ENCODE measurements around the gene ASIC4. TPM values are rescaled to one million over a fixed set of nuclear protein-coding genes. Genes with fewer than 3 reads are reported as not detected.

ASIC4 gene
- polyA plus RNA-seq, 2 of the 4 experiments (the other 2 are of a cell fraction), result 0.04 TPM; not detected in 1

- no peak for TF ChIP-seq PBX3 (IDR thresholded peaks at IDR 0.05)
- no peak for TF ChIP-seq HOXA7 (CRISPR knock-in tag; IDR thresholded peaks at IDR 0.05)
- no peak for TF ChIP-seq SMC3 (IDR thresholded peaks at IDR 0.05)
- no peak for TF ChIP-seq EHMT2 (IDR thresholded peaks at IDR 0.05; ENCODE audit: low read depth)
- TF ChIP-seq EP300 (IDR thresholded peaks at IDR 0.05), result no peak
- TF ChIP-seq ZC3H11A (IDR thresholded peaks at IDR 0.05), result no peak
- no peak for TF ChIP-seq NR3C1 (IDR thresholded peaks at IDR 0.05)
- TF ChIP-seq CBX2 (IDR thresholded peaks at IDR 0.05; ENCODE audit: borderline replicate concordance, low read depth), result no peak
- no peak for TF ChIP-seq ESRRA (IDR thresholded peaks at IDR 0.05; ENCODE audit: borderline replicate concordance, low read length)
- TF ChIP-seq FOSL2 (IDR thresholded peaks at IDR 0.05), result no peak
- TF ChIP-seq FOSL2 (CRISPR knock-in tag; IDR thresholded peaks at IDR 0.05), result no peak
- no peak for TF ChIP-seq HDAC2 (IDR thresholded peaks at IDR 0.05)
- TF ChIP-seq RFX5 (IDR thresholded peaks at IDR 0.05), result no peak
- TF ChIP-seq RAD21 (conservative IDR thresholded peaks at IDR 0.05 in 1 of 2, IDR thresholded peaks at IDR 0.05 in 1 of 2), result no peak
- Histone ChIP-seq H3K4me2 (no peak overlapping the region), H3K9me3 (no peaks in the 10 kb centered on the region), H3K4me1 (peaks cover 12% of the 10 kb centered on the region), H3K4me3 (no peak overlapping the region), H3K27ac (no peak overlapping the region)
- ChIA-PET POLR2A (no interaction called here), CTCF (interaction anchor here (0.6 to 79.1 kb wide), 4 partner anchors 16 to 154 kb away, joined by 3 to 3291 read pairs (median 120); partner anchors contain the start of genes ASIC4, GMPPA and SPEG)
- DNase-seq (ENCODE audit: low read depth in 1 of 2, low spot score in 1 of 2) (no peak), FAIRE-seq (no peak), ATAC-seq (no peak)
- 43% methylated on average over 3 of the region's 3 CpGs for WGBS (ENCODE audit: missing lambda C conversion rate)
Observed at GRCh38 chr2:219545295-219545942, 31.1 kb downstream of the ASIC4 start.

- Histone ChIP-seq H3K4me3 (no peak overlapping the region), H3K4me2 (no peak overlapping the region), H3K4me1 (peaks cover 12% of the 10 kb centered on the region), H3K27ac (no peak overlapping the region), H3K9me3 (no peaks in the 10 kb centered on the region)
- DNase-seq (ENCODE audit: low read depth in 1 of 2, low spot score in 1 of 2) (no peak), FAIRE-seq (no peak), ATAC-seq (no peak)
- WGBS (ENCODE audit: missing lambda C conversion rate), result 1% methylated on average over 4 of the region's 4 CpGs
- CTCF ChIA-PET, result interaction anchor here (7.9 to 79.1 kb wide), 3 partner anchors 16 to 76 kb away, joined by 77 to 3291 read pairs (median 164); partner anchors contain the start of genes ASIC4, GMPPA and SPEG
- TF ChIP-seq CBX2 (IDR thresholded peaks at IDR 0.05; ENCODE audit: borderline replicate concordance, low read depth), result no peak
- no peak for TF ChIP-seq HEYL (CRISPR knock-in tag; IDR thresholded peaks at IDR 0.05)
- TF ChIP-seq RCOR1 (IDR thresholded peaks at IDR 0.05; ENCODE audit: low read depth, low read length), result no peak
- no peak for TF ChIP-seq CTCF (IDR thresholded peaks at IDR 0.05)
- no peak for TF ChIP-seq USF2 (IDR thresholded peaks at IDR 0.05)
- TF ChIP-seq ELK1 (IDR thresholded peaks at IDR 0.05; ENCODE audit: low read depth, low read length), result no peak
- no peak for TF ChIP-seq RARB (CRISPR knock-in tag; IDR thresholded peaks at IDR 0.05)
- TF ChIP-seq HMGXB4 (CRISPR knock-in tag; IDR thresholded peaks at IDR 0.05; ENCODE audit: borderline replicate concordance), result no peak
- TF ChIP-seq CHD2 (IDR thresholded peaks at IDR 0.05; ENCODE audit: low read length, partially characterized antibody), result no peak
- no peak for TF ChIP-seq ZC3H11A (IDR thresholded peaks at IDR 0.05)
- POLR2A ChIA-PET, result no interaction called here
Observed at GRCh38 chr2:219545943-219546352, 31.7 kb downstream of the ASIC4 start.
